Thyroid gland (tissue), 4 donors: ENCODE measurements around the gene EMC6.
"Not testable (repeated sequence)": the region's sequence is repeated elsewhere in the genome, so short reads cannot be mapped to it uniquely, and the experiment has no call there.

Experiments
- POLR2A ChIP-seq, 2 donors: fragments of 450-650 bp; IDR thresholded peaks; one replicate each; pipeline ENCODE4 v1.6.1; 2017; ENCODE audit warnings: antibody characterized with exemption in 2 of 2, mild to moderate bottlenecking in 2 of 2, moderate library complexity in 1 of 2
- TF ChIP-seq, protein P1 (sequence below), 6 experiments: fragments of 200-600 bp in 3 of 6; fragments of 450-650 bp in 3 of 6; sonication (generic) in 3 of 6; IDR thresholded peaks; one replicate each; pipeline ENCODE4 v1.5.1; 2016 to 2019; ENCODE audit warnings: antibody characterized with exemption in 6 of 6, mild to moderate bottlenecking in 2 of 6, inconsistent platforms in 1 of 6, moderate library complexity in 1 of 6

DNA sequence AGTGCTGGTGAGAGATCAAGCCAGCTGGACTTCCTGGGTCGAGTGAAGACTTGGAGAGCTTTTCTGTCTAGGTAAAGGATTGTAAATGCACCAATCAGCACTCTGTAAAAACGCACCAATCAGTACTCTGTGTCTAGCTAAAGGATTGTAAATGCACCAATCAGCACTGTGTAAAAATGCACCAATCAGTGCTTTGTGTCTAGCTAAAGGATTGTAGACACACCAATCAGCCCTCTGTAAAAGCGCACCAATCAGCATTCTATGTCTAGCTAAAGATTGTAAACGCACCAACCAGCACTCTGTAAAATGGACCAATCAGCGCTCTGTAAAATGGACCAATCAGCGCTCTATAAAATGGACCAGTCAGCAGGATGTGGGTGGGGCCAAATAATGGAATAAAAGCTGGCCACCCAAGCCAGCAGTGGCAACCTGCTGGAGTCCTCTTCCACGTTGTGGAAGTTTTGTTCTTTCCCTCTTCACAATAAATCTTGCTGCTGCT, 33.5 kb downstream of the EMC6 start:
- not testable (repeated sequence) for TF ChIP-seq POLR2A (IDR thresholded peaks at IDR 0.05)
- TF ChIP-seq, protein P1, sequence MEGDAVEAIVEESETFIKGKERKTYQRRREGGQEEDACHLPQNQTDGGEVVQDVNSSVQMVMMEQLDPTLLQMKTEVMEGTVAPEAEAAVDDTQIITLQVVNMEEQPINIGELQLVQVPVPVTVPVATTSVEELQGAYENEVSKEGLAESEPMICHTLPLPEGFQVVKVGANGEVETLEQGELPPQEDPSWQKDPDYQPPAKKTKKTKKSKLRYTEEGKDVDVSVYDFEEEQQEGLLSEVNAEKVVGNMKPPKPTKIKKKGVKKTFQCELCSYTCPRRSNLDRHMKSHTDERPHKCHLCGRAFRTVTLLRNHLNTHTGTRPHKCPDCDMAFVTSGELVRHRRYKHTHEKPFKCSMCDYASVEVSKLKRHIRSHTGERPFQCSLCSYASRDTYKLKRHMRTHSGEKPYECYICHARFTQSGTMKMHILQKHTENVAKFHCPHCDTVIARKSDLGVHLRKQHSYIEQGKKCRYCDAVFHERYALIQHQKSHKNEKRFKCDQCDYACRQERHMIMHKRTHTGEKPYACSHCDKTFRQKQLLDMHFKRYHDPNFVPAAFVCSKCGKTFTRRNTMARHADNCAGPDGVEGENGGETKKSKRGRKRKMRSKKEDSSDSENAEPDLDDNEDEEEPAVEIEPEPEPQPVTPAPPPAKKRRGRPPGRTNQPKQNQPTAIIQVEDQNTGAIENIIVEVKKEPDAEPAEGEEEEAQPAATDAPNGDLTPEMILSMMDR (IDR thresholded peaks at IDR 0.05): not testable (repeated sequence)
